GM23248 (cell line): ENCODE results near the gene CACUL1.

Experiments
- EZH2 ChIP-seq: fragments of 200-600 bp; sonication (generic); IDR thresholded peaks from 2 replicates; pipeline ENCODE4 v1.6.1; 2018; ENCODE audit warnings: antibody characterized with exemption, mild to moderate bottlenecking; ENCODE audit not compliant: insufficient read depth, poor library complexity, severe bottlenecking
- EZH2phosphoT487 ChIP-seq: fragments of 200-600 bp; sonication (generic); IDR thresholded peaks from 2 replicates; pipeline ENCODE4 v1.6.1; 2018; ENCODE audit warnings: antibody characterized with exemption, moderate library complexity, mild to moderate bottlenecking, low read depth; ENCODE audit not compliant: insufficient read depth

- TF ChIP-seq EZH2phosphoT487 (no peak), EZH2 (no peak)
Measured at GRCh38 chr10:118767297-118768040, 12.7 kb upstream of the CACUL1 start.
